CD4-positive, alpha-beta T cell treated with Interferon alpha-2 for 1 hour (primary cell): ENCODE results near the gene TTC28.
"Not testable (repeated sequence)": the region's sequence is repeated elsewhere in the genome, so short reads cannot be mapped to it uniquely, and the experiment has no call there.

Source experiments
- DNase-seq, 2 donors: peaks; one replicate each; pipeline ENCODE4 v3.0.0-alpha.2; 2020 to 2022

Gene TTC28

GRCh38 chr22:28679611-28680287 lies at the start of gene TTC28:
Gene TTC28 (minus strand): TSS chr22:28679840. CDS start chr22:28679723, 117 bp downstream.
- peak; percentile 29 to 38 for DNase-seq

DNA sequence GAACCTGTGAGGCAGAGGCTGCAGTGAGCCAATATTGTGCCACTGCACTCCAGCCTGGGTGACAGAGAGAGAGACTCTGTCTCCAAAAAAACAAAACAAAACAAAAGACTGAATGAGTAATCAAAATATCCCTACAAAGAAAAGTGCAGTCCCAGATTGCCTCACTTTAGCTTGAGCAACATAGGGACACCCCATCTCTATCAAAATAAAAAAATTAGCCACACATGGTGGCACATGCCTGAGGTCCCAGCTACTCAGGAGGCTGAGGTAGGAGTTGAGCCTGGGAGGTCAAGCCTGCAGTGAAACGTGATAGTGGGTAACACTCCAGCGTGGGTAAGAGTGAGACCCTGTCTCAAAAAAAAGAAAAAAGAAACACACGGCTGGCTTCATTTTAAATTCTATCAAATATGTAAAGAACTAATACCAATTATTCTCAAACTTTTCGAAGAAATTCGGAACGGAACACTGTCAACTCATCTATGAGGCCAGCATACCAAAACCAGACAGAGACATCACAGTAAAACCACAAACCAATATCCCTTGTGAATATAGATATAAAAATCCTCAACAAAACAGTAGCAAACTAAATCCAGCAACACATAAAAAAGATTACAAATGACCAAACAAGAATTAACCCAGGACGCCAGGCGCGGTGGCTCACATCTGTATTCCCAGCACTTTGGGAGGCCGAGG lies 49.1 kb upstream of the TTC28 start:
- no peak for DNase-seq

DNA sequence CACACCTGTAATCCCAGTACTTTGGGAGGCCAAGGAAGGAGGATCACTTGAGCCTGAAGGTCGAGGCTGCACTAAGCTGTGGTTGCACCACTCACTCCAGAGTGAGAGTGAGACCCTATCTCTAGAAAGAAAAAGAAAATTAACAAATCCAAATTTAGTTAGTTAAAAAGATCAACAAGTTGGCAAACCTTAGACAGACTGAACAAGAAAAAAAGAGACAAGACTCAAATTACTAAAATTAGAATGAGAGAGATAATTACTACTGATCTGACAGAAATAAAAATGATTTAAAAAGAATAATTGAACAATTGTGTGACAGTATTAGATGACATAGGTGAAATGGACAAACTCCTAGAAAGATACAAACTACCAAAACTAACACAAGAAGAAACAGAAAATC lies 48.4 kb upstream of the TTC28 start:
- DNase-seq = no peak

- no peak for DNase-seq
Observed at GRCh38 chr22:28718044-28718443, 38.4 kb upstream of the TTC28 start.

GRCh38 chr22:28716686-28717085 lies 37.0 kb upstream of the TTC28 start:
- DNase-seq = no peak

- DNase-seq = no peak
Observed at GRCh38 chr22:28715611-28716010, 36.0 kb upstream of the TTC28 start.

DNA sequence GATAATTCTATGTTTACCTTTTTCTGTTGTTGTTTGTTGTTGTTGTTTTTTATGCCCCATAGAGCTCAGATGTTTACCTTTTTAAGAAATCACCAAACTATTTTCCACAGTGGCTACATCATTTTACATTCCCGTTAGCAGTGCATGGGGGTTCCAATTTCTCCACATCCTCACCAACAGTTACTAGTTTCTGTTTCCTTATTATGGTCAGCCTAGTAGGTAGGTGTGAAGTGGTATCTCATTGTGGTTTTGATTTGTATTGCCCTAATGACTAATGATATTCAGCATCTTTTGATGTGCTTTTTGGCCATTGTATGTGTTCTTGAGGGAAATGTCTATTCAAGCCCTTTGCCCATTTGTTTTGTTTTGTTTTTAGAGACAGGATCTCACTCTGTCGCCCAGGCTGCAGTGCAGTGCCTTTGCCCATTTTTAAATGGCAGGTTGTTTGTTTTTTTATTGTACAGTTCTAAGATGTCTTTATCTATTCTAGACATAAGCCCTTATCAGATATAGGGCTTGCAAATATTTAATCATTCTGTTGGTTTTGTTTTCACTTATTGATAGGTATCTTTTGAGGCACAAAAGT lies 34.5 kb upstream of the TTC28 start:
- DNase-seq = peak in 1 of 2 donors; percentile 2

DNA sequence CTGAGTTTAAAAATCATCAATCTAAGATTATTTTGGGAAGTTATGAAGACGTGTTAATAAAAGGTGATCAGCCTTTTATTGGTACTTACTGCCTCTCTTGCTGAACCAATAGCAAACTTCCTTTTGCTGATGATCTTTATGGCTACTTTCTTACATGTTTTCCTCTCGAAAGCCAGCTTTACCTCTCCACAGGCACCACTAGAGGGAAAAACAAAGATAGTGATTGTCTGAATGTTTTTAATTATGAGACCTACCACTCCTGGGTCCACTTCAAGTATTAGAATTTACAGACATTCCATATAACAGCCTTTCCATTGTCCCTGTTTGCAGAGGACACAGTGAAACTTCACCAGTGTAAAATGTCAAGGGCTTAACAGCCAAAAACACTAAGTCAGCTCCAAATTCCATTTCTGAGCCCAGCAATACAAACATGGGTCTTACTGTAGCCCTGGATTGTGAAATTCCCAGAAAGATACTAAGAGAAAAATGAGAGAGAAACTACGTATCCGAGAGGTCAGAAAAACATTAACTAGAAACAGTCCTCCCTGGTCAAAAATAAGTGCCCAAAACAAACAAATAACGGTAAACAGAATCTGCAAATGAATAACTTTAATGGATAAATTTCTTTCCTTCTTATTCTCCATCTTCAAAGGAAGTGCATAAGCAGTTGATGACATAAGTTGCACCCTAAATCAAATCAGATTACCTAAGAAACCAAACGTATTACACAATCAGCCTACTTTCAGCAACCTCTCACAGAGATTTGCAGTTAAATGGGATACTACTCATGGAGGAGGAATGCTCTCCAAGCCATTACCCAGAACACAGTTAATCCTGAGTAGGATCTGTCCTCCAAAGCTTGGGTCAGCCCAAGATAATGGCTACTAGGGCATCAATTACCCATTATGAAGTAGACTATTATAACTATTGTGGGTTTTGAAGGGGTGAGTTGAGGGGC lies 32.5 kb upstream of the TTC28 start:
- DNase-seq = no peak

DNA sequence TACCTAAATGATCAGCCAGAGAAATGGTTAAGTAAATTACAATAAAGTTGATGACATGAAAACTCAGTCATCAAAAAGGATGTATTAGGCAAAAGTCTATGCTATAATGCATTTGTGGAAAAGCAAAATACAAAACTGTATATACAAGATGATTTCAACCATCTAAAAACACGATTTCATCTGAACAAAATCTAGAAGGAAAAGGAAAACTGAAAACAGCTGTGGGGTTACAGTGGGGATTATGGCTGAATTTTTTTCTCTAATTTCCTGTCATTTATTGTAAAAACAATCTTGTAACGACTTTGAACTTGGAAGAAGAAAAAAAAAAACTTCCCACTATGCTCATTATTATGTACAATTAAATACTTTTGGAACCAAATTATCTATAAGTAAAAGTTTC lies 31.7 kb upstream of the TTC28 start:
- no peak for DNase-seq

DNA sequence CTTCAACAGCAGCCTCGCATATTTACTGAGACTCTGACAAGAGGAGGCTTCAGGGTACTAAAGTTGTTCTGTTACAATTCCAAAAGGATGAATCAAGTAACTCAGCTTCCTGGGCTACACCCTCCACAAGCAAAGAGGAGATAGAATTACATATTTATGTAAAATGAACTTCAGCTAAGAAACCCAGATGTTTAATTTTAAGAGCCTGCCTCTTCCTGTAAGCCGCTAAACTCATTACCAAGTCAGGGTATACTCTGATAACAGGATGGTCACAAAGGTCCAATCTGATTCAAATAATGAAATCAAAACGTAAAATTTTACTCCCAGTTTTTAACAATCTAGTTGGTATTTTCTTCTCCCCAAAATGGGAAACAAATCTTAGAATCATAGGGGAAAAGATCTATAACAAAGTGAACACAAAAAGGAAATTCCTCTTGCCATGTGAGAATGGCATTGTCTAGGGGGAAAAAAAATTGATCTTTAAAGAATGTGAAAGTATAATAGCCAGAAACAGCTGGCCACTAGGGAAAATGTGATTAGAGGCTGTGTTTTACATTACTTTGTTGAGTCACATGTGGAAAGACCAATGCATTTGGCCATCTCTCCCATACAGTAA lies 31.0 kb upstream of the TTC28 start:
- no peak for DNase-seq

DNA sequence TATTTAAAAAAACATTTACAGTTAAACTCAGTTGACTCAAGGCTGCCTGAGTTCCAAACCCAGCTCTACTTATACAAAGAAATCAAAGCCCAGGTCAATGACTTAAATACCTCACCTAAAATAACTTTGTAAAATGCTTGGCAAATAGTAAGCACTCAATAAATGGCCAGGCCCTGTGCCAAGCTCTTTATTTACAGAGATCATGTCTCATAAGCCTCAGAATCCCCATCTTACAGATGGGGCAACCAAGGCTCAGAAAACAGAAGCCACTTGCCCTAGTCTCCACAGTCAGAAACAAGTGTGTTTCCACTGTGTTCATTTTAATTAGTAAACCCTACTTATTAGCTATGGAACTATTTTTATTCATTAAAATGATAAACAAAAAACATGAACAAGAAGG lies 30.5 kb upstream of the TTC28 start:
- no peak for DNase-seq

- no peak for DNase-seq
Observed at GRCh38 chr22:28706845-28707244, 27.2 kb upstream of the TTC28 start.

DNA sequence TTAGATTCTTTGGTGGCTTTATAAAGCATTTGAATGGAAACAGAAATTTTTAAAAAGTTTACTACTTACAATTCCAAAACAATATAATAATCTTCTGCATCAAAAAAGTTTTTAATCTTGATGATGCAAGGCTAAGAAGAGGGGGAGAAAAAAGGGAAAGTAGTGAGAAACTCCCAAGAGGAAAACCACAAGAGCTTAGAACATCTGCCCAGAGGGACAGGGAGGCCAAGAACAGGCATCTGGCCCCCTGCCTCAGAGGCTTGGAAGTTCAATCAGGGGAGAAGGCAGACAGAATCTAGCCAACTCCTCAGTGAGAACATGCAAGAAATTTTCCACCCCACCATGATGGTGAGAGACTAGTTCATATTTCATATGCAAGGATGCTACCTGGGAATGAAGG lies 23.8 kb upstream of the TTC28 start:
- DNase-seq = no peak

DNA sequence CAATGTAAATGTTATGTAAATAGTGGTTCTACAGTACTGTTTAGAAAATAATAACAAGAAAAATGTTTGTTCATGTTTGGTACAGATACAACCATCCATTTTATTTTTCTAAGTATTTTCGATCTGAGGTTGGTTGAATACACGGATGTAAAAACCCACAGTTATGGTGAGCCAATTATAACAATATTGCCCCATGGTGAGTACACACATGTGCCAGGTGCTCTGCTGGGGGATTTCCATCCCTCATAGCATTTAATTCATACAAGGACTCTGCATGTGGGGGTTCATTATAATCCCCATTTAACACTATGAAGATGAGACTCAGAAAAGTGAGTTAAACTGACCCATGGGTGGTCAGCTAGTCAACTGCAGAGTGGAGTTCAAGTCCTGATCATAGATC lies 23.3 kb upstream of the TTC28 start:
- no peak for DNase-seq

DNA sequence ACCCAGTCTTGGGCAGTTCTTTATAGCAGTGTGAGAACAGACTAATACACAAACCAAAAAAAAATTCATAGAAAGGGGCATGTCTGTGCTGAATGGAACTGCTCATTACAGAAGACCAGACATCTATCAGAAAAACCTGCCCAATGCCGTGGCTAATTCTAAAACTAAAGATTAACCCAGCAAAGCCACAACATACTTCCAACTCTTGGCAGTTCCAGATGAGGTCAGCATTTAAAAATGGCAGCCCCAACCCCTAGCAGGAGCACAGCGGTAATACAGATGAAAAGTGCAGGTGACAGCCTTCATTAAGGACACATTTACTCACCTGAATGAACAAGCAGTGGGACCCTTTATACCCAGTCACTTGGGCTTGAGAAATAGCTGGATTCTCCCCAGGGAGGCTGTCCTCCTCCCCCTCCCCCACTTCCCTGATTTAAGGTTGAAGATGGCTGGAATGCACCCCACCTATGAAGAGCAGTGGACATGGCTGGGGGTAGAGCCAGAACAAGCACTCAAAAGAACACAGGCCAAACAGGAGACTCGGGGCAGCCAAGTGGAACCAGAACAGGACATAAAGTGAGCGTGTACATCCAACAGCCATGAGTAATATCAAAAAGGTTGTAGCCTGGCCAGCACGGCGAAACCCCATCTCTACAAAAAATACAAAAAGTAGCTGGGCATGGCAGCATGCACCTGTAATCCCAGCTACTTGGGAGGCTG lies 13.6 kb upstream of the TTC28 start:
- DNase-seq = not testable (repeated sequence)

DNA sequence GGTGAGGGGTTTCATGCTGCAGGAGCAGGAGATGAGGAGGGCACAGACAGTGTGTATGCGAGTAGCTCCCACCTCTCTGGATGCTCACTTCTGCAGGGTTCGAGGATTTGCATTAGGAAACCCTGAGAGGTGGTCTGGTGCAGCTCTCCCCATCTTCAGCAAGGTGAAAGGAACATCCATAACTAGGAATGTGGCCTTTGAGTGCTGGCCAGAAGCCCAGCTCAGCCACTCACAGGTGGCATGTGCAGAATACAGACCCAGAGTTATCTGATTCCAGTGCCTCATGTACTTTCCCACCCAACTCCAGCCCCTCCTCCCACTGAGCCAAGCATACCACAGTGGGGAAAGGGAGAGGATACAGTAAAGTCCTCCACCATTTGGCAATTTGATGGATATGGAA lies 10.2 kb upstream of the TTC28 start:
- DNase-seq = not testable (repeated sequence)

- DNase-seq = not testable (repeated sequence)
Observed at GRCh38 chr22:28682966-28683365, 3.3 kb upstream of the TTC28 start.

DNA sequence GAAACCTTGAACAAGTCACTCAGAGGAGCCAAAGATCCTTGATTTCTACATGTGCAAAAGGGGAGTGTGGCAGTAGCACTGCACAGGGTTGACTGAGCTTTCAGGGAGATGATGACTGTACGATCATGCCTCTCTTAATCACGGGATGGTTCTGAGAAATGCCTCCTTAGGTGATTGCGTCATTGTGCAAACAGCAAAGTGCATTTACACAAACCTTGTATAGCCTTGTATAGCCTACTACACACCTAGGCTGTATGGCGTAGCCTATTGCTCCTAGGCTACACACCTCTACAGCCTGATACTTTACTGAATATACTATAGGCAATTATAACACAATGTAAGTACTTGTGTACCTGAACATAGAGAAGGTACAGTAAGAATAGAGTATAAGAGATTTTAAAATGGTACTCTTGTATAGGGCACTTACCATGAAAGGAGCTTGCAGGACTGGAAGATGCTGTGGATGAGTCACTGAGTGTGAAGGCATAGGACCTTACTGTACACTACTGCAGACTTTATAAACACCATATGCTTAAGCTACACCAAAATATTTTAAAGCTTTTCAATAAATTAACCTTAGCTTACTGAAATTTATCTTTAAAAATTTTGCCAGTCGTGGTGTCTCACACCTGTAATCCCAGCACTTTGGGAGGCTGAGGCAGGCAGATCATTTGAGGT lies 1.3 kb upstream of the TTC28 start:
- DNase-seq = not testable (repeated sequence)

DNA sequence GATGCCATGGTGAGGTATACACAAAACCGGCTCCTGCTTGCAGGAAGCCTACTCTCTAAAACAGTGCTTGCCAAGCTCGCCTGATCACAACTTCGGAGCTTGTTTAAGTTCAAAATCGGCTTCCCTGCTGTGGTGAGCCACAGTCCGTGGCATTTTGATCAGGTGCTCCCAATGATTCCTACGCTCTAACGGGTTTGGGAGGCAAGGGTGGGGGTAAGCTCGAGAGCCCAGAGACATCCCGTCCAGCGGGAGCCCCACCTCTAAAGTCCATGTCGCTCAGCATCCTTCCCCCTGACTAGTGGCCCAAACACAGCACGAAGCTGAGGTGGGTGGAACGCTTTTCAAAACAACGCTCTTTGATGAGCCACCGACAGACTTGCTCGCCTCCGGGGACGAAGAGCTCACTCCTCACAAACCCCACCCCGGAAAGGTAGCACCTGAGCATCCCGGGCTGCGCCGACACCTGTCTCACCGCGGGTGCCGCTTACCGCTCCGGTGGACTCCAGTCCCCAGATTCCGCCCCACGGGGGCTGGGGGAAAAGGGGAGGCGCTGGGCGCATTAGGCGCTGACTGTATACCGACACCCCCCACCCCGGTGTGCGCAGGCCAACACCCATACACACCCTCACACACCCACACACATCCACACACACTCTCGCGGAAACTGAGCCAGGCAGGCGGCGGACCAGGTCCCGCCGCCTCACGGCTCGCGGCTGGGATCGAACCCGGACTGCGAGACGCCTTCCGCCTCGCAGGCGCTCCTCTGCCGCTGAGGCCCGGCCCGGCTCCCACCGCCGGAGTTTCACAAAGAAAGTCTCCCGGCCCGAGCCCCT lies 646 bp downstream of the TTC28 start:
- DNase-seq = not testable (repeated sequence)

- DNase-seq = not testable (repeated sequence)
Observed at GRCh38 chr22:28678170-28678569, 1.5 kb downstream of the TTC28 start.
